B cell (primary cell): Measurements from ENCODE around the gene EP400.

Experiments
- EZH2 ChIP-seq: IDR thresholded peaks from 2 replicates; pipeline ENCODE4 v1.6.1; 2012; ENCODE audit warnings: borderline replicate concordance, low read depth, mild to moderate bottlenecking, moderate library complexity, low read length; ENCODE audit not compliant: insufficient read depth, poor library complexity, severe bottlenecking
- TF ChIP-seq, protein P1 (sequence below): fragments of 200-600 bp; IDR thresholded peaks from one replicate; pipeline ENCODE4 v1.8.0; 2022; ENCODE audit warnings: antibody characterized with exemption, mild to moderate bottlenecking

DNA sequence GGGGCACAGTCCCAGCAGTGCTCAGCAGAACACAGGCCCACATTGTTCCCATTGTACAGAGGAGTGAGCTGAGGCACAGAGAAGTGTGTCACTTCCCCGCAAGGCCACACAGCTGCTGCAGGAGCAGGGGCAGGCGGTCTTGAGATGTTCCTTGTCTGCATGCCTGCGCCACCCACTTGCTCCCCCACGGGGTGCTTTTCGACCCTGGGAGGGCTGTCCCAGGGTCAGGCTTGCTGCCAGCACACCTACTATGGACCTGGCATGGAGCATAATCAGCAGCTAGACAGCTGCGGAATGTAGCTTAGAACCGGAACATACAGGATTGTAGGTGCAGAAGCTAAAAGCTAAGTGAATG, 7.8 kb upstream of the EP400 start:
- TF ChIP-seq, protein P1, sequence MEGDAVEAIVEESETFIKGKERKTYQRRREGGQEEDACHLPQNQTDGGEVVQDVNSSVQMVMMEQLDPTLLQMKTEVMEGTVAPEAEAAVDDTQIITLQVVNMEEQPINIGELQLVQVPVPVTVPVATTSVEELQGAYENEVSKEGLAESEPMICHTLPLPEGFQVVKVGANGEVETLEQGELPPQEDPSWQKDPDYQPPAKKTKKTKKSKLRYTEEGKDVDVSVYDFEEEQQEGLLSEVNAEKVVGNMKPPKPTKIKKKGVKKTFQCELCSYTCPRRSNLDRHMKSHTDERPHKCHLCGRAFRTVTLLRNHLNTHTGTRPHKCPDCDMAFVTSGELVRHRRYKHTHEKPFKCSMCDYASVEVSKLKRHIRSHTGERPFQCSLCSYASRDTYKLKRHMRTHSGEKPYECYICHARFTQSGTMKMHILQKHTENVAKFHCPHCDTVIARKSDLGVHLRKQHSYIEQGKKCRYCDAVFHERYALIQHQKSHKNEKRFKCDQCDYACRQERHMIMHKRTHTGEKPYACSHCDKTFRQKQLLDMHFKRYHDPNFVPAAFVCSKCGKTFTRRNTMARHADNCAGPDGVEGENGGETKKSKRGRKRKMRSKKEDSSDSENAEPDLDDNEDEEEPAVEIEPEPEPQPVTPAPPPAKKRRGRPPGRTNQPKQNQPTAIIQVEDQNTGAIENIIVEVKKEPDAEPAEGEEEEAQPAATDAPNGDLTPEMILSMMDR: no peak
- TF ChIP-seq EZH2: no peak
